Endothelial cell of umbilical vein (primary cell): ENCODE measurements around the gene CCNDBP1. TPM values are rescaled to one million over a fixed set of nuclear protein-coding genes. Genes with fewer than 3 reads are reported as not detected.
"Not testable (repeated sequence)": the region's sequence is repeated elsewhere in the genome, so short reads cannot be mapped to it uniquely, and the experiment has no call there.

Experiments
- BruUV-seq: library from RNA; stranded (reverse); fragments of 400-500 nt; replicated peaks from 2 replicates; lab custom pipeline; 2021; lab: Mats Ljungman, UMichigan
- CTCF ChIA-PET: fragments of 300-600, 350-600 bp; sonication (Branson Sonifier 250); formaldehyde crosslinking; loops from one replicate; lab custom pipeline; 2021; ENCODE audit warnings: antibody characterized with exemption, inconsistent platforms; lab: Charles Lee
- POLR2A ChIA-PET: fragments of 300-600, 350-600 bp; sonication (Branson Sonifier 250); formaldehyde crosslinking; loops from one replicate; lab custom pipeline; 2021; ENCODE audit warnings: antibody characterized with exemption, inconsistent platforms; lab: Charles Lee
- DNase-seq: peaks from one replicate; pipeline ENCODE4 v3.0.0-alpha.2; 2011; ENCODE audit warnings: low read depth, low spot score
- FAIRE-seq: peaks from 2 replicates; lab custom pipeline; 2011; peaks lifted over from hg19 to GRCh38; lab: Jason Lieb, UNC
- H2AFZ ChIP-seq: 2 replicates; pipeline ENCODE4 v1.6.0; 2012; ENCODE audit warnings: low read depth, low read length, control low read depth, inconsistent platforms
- H3K27ac ChIP-seq: 2 replicates; pipeline ENCODE4 v1.5.1; 2011; ENCODE audit warnings: low read depth, mild to moderate bottlenecking, control low read depth, low read length, moderate library complexity; ENCODE audit not compliant: insufficient read depth
- H3K27me3 ChIP-seq, 2 experiments: 2 replicates each; pipeline versions ENCODE4 v1.6.0 to v1.6.1; 2011; ENCODE audit warnings: low read length in 2 of 2, mixed read lengths in 1 of 2; ENCODE audit not compliant: control insufficient read depth in 2 of 2, insufficient read depth in 2 of 2
- H3K36me3 ChIP-seq, 2 experiments: 2 replicates in 1 of 2; 3 replicates in 1 of 2; pipeline ENCODE4 v1.5.1; 2011; ENCODE audit warnings: low read length in 2 of 2, mild to moderate bottlenecking in 1 of 2, moderate library complexity in 1 of 2; ENCODE audit not compliant: control insufficient read depth in 2 of 2, insufficient read depth in 2 of 2; ENCODE audit errors: extremely low read depth in 1 of 2
- H3K4me1 ChIP-seq: 3 replicates; pipeline ENCODE4 v1.5.1; 2011; ENCODE audit warnings: mild to moderate bottlenecking, low read length; ENCODE audit not compliant: control insufficient read depth, insufficient read depth; ENCODE audit errors: extremely low read depth
- H3K4me2 ChIP-seq: 2 replicates; pipeline ENCODE4 v1.6.1; 2011; ENCODE audit warnings: low read length, control low read depth, mixed read lengths; ENCODE audit not compliant: insufficient read depth
- H3K4me3 ChIP-seq, 3 experiments: fragments of 200-600 bp in 1 of 3; sonication (generic), shearing (Covaris generic) in 1 of 3; replicated peaks in 1 of 3; 2 replicates each; pipeline ENCODE4 v1.5.1; 2011 to 2016; ENCODE audit warnings: control low read depth in 3 of 3, low read length in 3 of 3, mild to moderate bottlenecking in 2 of 3, inconsistent platforms in 1 of 3, low read depth in 1 of 3, moderate library complexity in 1 of 3; ENCODE audit not compliant: insufficient read depth in 1 of 3
- H3K79me2 ChIP-seq: 2 replicates; pipeline ENCODE4 v1.6.0; 2012; ENCODE audit warnings: low read length, inconsistent platforms; ENCODE audit not compliant: control insufficient read depth, insufficient read depth
- H3K9ac ChIP-seq: replicated peaks from 2 replicates; pipeline ENCODE3; 2011; ENCODE audit warnings: low read length, control low read depth; ENCODE audit not compliant: insufficient read depth; ENCODE audit errors: extremely low read depth
- H3K9me1 ChIP-seq: replicated peaks from 3 replicates; pipeline ENCODE4 v1.6.0; 2011; ENCODE audit warnings: mild to moderate bottlenecking, low read length; ENCODE audit not compliant: control insufficient read depth, insufficient read depth; ENCODE audit errors: extremely low read depth
- H3K9me3 ChIP-seq: replicated peaks from 2 replicates; pipeline ENCODE4 v1.5.1; 2012; ENCODE audit warnings: low read length, inconsistent platforms; ENCODE audit not compliant: control insufficient read depth, insufficient read depth
- H4K20me1 ChIP-seq: replicated peaks from 2 replicates; pipeline ENCODE3; 2011; ENCODE audit warnings: mild to moderate bottlenecking, low read length; ENCODE audit not compliant: control insufficient read depth, insufficient read depth; ENCODE audit errors: extremely low read depth
- CTCF ChIP-seq, 2 donors: IDR thresholded peaks; 1 replicate in 1 of 2; 2 replicates in 1 of 2; pipeline ENCODE4 v1.5.1; 2011; ENCODE audit warnings: low read length in 2 of 2, mild to moderate bottlenecking in 2 of 2, moderate library complexity in 2 of 2, control low read depth in 1 of 2, inconsistent platforms in 1 of 2, low read depth in 1 of 2; ENCODE audit not compliant: insufficient read depth in 1 of 2; ENCODE audit errors: extremely low read depth in 1 of 2
- EZH2 ChIP-seq: IDR thresholded peaks from 2 replicates; pipeline ENCODE4 v1.6.1; 2012; ENCODE audit warnings: borderline replicate concordance, low read depth, mild to moderate bottlenecking, moderate library complexity, low read length, inconsistent platforms; ENCODE audit not compliant: severe bottlenecking
- FOS ChIP-seq: IDR thresholded peaks from 2 replicates; pipeline ENCODE4 v1.6.1; 2011; ENCODE audit warnings: mild to moderate bottlenecking, low read length, moderate library complexity, borderline replicate concordance; ENCODE audit not compliant: insufficient read depth
- GATA2 ChIP-seq: IDR thresholded peaks from 2 replicates; pipeline ENCODE4 v1.7.0; 2011; ENCODE audit warnings: low read depth, mild to moderate bottlenecking, moderate library complexity, mixed read lengths, low read length; ENCODE audit not compliant: insufficient read length, insufficient read depth
- JUN ChIP-seq: IDR thresholded peaks from 2 replicates; pipeline ENCODE4 v1.6.1; 2011; ENCODE audit warnings: borderline replicate concordance, low read depth; ENCODE audit not compliant: insufficient read length, insufficient read depth
- MYC ChIP-seq: IDR thresholded peaks from one replicate; pipeline ENCODE4 v1.6.1; 2011; ENCODE audit warnings: mild to moderate bottlenecking, low read depth, low read length
- POLR2A ChIP-seq: IDR thresholded peaks from 2 replicates; pipeline ENCODE4 v1.6.1; 2012; ENCODE audit warnings: low read depth, mild to moderate bottlenecking, control low read depth, low read length
- POLR2AphosphoS5 ChIP-seq: IDR thresholded peaks from 2 replicates; pipeline ENCODE4 v1.6.1; 2012; ENCODE audit warnings: low read depth, mild to moderate bottlenecking, control low read depth, low read length, moderate library complexity; ENCODE audit not compliant: insufficient read depth
- dilution Hi-C: fragments of 300-500 bp; cut with MboI; formaldehyde crosslinking; loops from one replicate; pipeline ENCODE4 v1.15.0; 2019; ENCODE audit warnings: low sequenced_read_pairs; ENCODE audit not compliant: extremely low pct_ligation_motif_present
- intact Hi-C: fragments of 100-400 bp; cut with micrococcal nuclease; formaldehyde crosslinking; loops from one replicate; pipeline ENCODE4 v1.10.0; 2022
- polyA plus RNA-seq, 4 experiments: library from polyadenylated mRNA; depleted of rRNA in 3 of 4; stranded (reverse) in 3 of 4; unstranded in 1 of 4; fragments of >200 nt; gene quantifications; 2 replicates each; pipeline versions ENCODE4 v1.2.1 to v1.2.3, GENCODE V29; 2011 to 2012; ENCODE audit warnings: missing spikeins in 1 of 4
- total RNA-seq: library from RNA; stranded (reverse); gene quantifications from 2 replicates; pipeline ENCODE4 v1.2.3, GENCODE V29; 2021
- TF ChIP-seq, protein P1 (sequence below): IDR thresholded peaks from 2 replicates; pipeline ENCODE4 v1.6.1; 2011; ENCODE audit not compliant: insufficient read depth, insufficient read length

The CCNDBP1 gene
- total and polyA plus RNA-seq, 2 donors (not counting 3 experiments of a cell fraction or from before 2014, with no cell fraction given): 39.9 to 54.9 TPM

GRCh38 chr15:43196760-43197548 lies 11.8 kb downstream of the CCNDBP1 start:
- Histone ChIP-seq H3K9ac (no peak overlapping the region), H2AFZ (no peak overlapping the region), H3K27me3 (no peaks in the 10 kb centered on the region), H3K27ac (no peak overlapping the region), H3K4me3 (no peak overlapping the region), H3K9me1 (no peaks in the 10 kb centered on the region), H4K20me1 (no peaks in the 10 kb centered on the region), H3K79me2 (no peaks in the 10 kb centered on the region), H3K9me3 (no peaks in the 10 kb centered on the region), H3K4me1 (no peaks in the 10 kb centered on the region), H3K36me3 (peaks cover 3 to 6% of the 10 kb centered on the region in 2 experiments), H3K4me2 (no peak overlapping the region)
- no peak for DNase-seq
- BruUV-seq: no TSS peak
- ChIA-PET CTCF (no interaction called here), POLR2A (no interaction called here)
- no peak for FAIRE-seq
- dilution Hi-C loops: no loop called here
- intact Hi-C loops: no loop called here
- TF ChIP-seq, protein P1, sequence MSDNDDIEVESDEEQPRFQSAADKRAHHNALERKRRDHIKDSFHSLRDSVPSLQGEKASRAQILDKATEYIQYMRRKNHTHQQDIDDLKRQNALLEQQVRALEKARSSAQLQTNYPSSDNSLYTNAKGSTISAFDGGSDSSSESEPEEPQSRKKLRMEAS: no peak
- no peak for TF ChIP-seq EZH2
- TF ChIP-seq CTCF (IDR thresholded peaks at IDR 0.05; ENCODE audit: extremely low read depth in 1 of 2, insufficient read depth in 1 of 2, low read depth in 1 of 2, low read length in 2 of 2): no peak
- no peak for TF ChIP-seq JUN
- TF ChIP-seq GATA2: no peak
- TF ChIP-seq FOS: no peak
- TF ChIP-seq MYC: no peak
- TF ChIP-seq POLR2AphosphoS5: no peak
- no peak for TF ChIP-seq POLR2A

- CTCF ChIA-PET, H3K27me3 ChIP-seq, H3K36me3 ChIP-seq, BruUV-seq, H4K20me1 ChIP-seq, H3K27ac ChIP-seq, H3K9me1 ChIP-seq, H3K79me2 ChIP-seq, H3K9ac ChIP-seq, H2AFZ ChIP-seq, dilution Hi-C loops, H3K9me3 ChIP-seq, POLR2A ChIA-PET, H3K4me1 ChIP-seq, DNase-seq, intact Hi-C loops, H3K4me3 ChIP-seq, FAIRE-seq, H3K4me2 ChIP-seq: not testable (repeated sequence)
Measured at GRCh38 chr15:43197773-43198172, 12.6 kb downstream of the CCNDBP1 start.
